ENCODE measurements around the gene AKNA.
A peak's percentile ranks its signal among the peaks of the same experiment; 100 is the strongest.

Gene AKNA

DNA sequence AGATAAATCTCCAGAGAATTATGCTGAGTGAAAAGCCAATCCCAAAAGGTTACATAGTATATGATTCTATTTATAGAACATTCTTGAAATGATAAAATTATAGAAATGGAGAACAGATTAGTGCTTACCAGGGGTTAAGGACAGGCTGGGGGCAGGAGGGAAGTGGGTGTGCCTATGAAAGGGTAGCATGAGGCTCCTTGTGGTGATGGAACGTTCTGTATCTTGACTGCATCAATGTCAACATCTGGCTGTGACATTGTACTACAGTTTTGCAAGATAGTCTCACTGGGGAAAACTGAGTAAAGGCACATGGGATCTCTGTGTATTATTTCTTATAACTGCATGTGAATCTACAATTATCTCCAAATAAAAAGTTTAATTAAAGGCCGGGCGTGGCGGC is 35.9 kb downstream of the AKNA start:
- no peak overlapping the region for H3K4me3 ChIP-seq (ENCODE audit: low read depth, low read length)
- TF ChIP-seq CTCF (IDR thresholded peaks at IDR 0.05; ENCODE audit: insufficient read depth, low read length, missing control alignments): no peak
- ChIA-PET POLR2A (no interaction called here), CTCF (interaction anchor here (3.4 to 5.8 kb wide), 2 partner anchors 11 to 13 kb away, joined by 14 to 35 read pairs; no protein-coding TSS in a partner anchor)
- no peak for DNase-seq (ENCODE audit: low read depth, low spot score)

GRCh38 chr9:114350636-114351401 is 37.0 kb downstream of the AKNA start:
- DNase-seq (ENCODE audit: low read depth, low spot score): no peak
- no peak for TF ChIP-seq CTCF (IDR thresholded peaks at IDR 0.05; ENCODE audit: insufficient read depth, low read length, missing control alignments)
- CTCF ChIA-PET: interaction anchor here (1.5 to 5.8 kb wide), 3 partner anchors 12 to 267 kb away, joined by 3 to 35 read pairs (median 14); no protein-coding TSS in a partner anchor
- POLR2A ChIA-PET: interaction anchor here (0.5 kb wide), 1 partner anchor 30 kb away, joined by 3 read pairs; no protein-coding TSS in a partner anchor
- no peak overlapping the region for H3K4me3 ChIP-seq (ENCODE audit: low read depth, low read length)

GRCh38 chr9:114349713-114350480 is 37.9 kb downstream of the AKNA start:
- CTCF ChIA-PET: interaction anchor here (1.5 to 5.8 kb wide), 3 partner anchors 11 to 266 kb away, joined by 3 to 35 read pairs (median 14); no protein-coding TSS in a partner anchor
- TF ChIP-seq CTCF (IDR thresholded peaks at IDR 0.05; ENCODE audit: insufficient read depth, low read length, missing control alignments): no peak
- H3K4me3 ChIP-seq (ENCODE audit: low read depth, low read length): no peak overlapping the region
- DNase-seq (ENCODE audit: low read depth, low spot score): no peak
- POLR2A ChIA-PET: no interaction called here

- no peak overlapping the region for H3K4me3 ChIP-seq (ENCODE audit: low read depth, low read length)
- ChIA-PET CTCF (interaction anchor here (3.4 to 5.8 kb wide), 2 partner anchors 10 to 13 kb away, joined by 14 to 35 read pairs; no protein-coding TSS in a partner anchor), POLR2A (no interaction called here)
- TF ChIP-seq CTCF (IDR thresholded peaks at IDR 0.05; ENCODE audit: insufficient read depth, low read length, missing control alignments): no peak
- DNase-seq (ENCODE audit: low read depth, low spot score): peak; percentile 98
Observed at GRCh38 chr9:114348906-114349482, 38.8 kb downstream of the AKNA start.

DNA sequence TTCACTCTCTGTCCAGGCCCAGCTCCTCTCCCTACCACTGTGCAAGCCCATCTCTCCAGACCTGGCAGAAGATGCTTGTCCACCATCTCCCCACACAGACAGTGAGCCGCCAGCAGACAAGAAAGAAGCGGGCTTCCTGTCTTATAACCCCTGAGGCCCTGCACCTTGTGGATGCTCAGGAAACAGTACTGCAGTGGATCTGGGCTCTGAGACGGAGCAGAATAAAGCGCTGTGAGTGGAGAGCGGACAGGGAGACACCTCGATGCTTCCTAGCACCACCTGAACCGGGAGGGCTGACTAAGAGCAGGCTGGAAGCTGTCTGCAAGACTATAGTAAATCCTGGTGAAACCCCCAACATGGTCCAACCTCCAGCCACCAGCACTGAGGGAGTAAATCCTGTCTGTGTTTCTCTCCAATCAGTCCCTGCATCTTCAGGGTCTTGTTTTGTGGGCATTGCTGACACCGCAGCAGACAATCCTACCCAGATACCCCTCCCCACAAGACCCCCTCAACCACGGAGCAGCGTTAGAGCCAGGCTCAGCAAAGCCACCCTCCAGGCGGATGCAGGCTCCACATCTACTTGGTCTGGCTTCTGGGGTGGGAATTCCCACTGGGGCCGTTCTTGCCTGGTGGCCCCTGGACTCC is 39.4 kb downstream of the AKNA start:
- no peak overlapping the region for H3K4me3 ChIP-seq (ENCODE audit: low read depth, low read length)
- POLR2A ChIA-PET: no interaction called here
- no peak for DNase-seq (ENCODE audit: low read depth, low spot score)
- TF ChIP-seq CTCF (IDR thresholded peaks at IDR 0.05; ENCODE audit: insufficient read depth, low read length, missing control alignments): no peak
- CTCF ChIA-PET: interaction anchor here (0.7 to 5.8 kb wide), 2 partner anchors 10 to 47 kb away, joined by 3 to 35 read pairs; no protein-coding TSS in a partner anchor

Data from AG04449 (cell line).